ENCODE data around the gene SMDT1.
"Not testable (repeated sequence)": the region's sequence is repeated elsewhere in the genome, so short reads cannot be mapped to it uniquely, and the experiment has no call there.

SMDT1 gene

GRCh38 chr22:42070517-42071422 is 8.7 kb upstream of the SMDT1 start, which contains the start of gene NAGA:
NAGA (minus strand) TSS chr22:42070812; CDS start chr22:42070297, 515 bp downstream.
- peak within 1 kb of the TSS; percentile 71 for H3K4me3 ChIP-seq (replicated peaks; ENCODE audit: low read depth, low read length)
- TF ChIP-seq, protein P1, sequence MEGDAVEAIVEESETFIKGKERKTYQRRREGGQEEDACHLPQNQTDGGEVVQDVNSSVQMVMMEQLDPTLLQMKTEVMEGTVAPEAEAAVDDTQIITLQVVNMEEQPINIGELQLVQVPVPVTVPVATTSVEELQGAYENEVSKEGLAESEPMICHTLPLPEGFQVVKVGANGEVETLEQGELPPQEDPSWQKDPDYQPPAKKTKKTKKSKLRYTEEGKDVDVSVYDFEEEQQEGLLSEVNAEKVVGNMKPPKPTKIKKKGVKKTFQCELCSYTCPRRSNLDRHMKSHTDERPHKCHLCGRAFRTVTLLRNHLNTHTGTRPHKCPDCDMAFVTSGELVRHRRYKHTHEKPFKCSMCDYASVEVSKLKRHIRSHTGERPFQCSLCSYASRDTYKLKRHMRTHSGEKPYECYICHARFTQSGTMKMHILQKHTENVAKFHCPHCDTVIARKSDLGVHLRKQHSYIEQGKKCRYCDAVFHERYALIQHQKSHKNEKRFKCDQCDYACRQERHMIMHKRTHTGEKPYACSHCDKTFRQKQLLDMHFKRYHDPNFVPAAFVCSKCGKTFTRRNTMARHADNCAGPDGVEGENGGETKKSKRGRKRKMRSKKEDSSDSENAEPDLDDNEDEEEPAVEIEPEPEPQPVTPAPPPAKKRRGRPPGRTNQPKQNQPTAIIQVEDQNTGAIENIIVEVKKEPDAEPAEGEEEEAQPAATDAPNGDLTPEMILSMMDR (IDR thresholded peaks at IDR 0.05; ENCODE audit: low read length, missing control alignments): no peak
- DNase-seq (ENCODE audit: low read depth): peak; percentile 95

GRCh38 chr22:42071508-42071907 is 8.0 kb upstream of the SMDT1 start:
- not testable (repeated sequence) for DNase-seq (ENCODE audit: low read depth); H3K4me3 ChIP-seq (replicated peaks; ENCODE audit: low read depth, low read length)

DNA sequence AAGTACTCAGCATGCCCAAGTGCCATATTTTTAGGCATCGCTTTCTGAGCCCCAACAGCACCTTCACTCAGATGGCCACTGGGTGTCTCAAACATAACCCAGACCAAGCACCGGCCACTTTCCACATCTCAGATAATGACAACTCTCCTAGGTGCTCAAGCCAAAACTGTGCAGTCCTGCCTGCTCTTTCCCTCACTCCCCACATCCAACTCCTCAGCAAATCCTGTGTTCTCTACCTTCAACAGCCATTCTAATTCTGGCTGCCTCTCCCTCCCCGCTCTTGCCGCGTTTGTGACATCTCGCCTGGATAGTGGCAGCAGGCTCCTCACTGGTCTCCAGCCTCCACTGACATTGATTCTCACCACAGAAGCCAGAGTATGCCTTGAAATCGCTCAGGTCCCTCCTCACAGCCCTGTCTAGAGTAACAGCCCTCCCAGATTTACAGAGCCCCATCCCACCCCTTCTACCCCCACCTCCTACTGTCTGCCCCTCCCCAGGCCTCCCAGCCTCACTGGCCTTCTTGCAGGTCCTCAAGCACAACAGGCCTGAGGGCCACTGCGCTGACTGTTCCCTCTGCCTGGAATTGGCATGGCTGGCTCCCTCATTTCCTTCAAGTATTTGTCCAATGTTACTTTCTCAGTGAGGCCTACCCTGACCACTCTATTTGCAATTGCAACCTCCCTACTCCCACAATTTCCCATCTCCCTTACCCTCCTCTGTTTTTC is 6.7 kb upstream of the SMDT1 start:
- H3K4me3 ChIP-seq (replicated peaks; ENCODE audit: low read depth, low read length): no peak overlapping the region
- DNase-seq (ENCODE audit: low read depth): no peak
- TF ChIP-seq, protein P1 (IDR thresholded peaks at IDR 0.05; ENCODE audit: low read length, missing control alignments): no peak

DNA sequence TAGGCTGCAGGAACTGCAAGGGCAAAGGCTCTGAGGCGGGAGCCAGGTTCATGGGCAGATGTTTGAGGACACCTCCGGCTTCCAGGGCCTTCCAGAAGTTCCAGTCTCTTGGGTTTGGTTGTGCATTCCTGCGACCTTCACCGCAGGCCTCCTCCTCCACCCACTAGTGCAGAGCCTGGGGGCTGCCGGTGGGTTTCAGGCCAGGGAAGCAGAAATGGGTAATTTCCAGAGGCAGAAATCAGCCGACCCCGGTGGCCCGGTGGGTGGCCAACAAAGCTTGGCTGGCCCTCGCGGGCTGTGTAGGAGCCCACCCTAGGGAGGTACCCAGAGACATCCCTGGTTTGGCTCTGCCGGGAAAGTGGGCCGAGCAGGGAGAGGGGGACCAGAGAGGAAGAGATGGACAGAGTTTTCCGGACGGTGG is 5.9 kb upstream of the SMDT1 start:
- H3K4me3 ChIP-seq (replicated peaks; ENCODE audit: low read depth, low read length): peak overlapping the region; percentile 60
- no peak for DNase-seq (ENCODE audit: low read depth)
- TF ChIP-seq, protein P1 (IDR thresholded peaks at IDR 0.05; ENCODE audit: low read length, missing control alignments): no peak

DNA sequence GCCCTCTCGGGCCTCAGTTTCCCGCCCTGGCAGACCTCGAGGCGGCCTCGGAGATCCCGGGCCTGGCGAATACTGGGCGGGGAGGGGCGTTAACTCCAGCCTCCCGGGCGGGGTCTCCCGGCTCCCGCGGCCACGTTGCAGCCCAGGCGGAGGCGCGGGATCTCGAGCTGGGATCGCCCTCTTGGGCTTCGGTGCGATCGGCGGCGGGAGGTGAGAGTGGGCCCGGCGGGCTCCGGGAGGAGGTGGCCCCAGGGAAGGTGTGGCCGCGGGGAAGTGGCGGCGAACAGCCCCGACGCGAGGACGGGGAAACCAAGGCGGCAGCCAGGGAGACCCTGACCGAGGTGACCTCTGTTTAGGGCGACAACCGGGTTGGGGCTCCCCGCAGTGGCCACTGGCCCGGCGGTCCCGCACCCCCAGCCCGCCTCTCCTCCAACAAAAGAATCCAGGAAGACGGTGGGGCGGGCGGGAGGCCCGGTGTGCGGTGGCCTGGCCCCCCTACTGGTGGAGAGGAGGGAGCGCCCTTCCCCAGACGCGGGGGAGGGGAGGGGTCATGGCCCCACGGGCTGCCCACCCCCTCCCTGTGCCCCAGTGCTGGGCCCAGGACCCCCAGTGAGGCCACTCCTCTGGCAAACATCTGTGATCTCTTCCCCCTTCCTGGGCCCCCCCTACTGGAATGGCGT is 5.2 kb upstream of the SMDT1 start, which contains the start of gene PHETA2:
Gene PHETA2 (plus strand): TSS at position 117 of the 680 bp plus-strand sequence. CDS start 3,046 bp downstream, outside the sequence.
- TF ChIP-seq, protein P1 (IDR thresholded peaks at IDR 0.05; ENCODE audit: low read length, missing control alignments): peak; percentile 25
- H3K4me3 ChIP-seq (replicated peaks; ENCODE audit: low read depth, low read length): peak within 1 kb of the TSS; percentile 60
- DNase-seq (ENCODE audit: low read depth): peak; percentile 37

DNA sequence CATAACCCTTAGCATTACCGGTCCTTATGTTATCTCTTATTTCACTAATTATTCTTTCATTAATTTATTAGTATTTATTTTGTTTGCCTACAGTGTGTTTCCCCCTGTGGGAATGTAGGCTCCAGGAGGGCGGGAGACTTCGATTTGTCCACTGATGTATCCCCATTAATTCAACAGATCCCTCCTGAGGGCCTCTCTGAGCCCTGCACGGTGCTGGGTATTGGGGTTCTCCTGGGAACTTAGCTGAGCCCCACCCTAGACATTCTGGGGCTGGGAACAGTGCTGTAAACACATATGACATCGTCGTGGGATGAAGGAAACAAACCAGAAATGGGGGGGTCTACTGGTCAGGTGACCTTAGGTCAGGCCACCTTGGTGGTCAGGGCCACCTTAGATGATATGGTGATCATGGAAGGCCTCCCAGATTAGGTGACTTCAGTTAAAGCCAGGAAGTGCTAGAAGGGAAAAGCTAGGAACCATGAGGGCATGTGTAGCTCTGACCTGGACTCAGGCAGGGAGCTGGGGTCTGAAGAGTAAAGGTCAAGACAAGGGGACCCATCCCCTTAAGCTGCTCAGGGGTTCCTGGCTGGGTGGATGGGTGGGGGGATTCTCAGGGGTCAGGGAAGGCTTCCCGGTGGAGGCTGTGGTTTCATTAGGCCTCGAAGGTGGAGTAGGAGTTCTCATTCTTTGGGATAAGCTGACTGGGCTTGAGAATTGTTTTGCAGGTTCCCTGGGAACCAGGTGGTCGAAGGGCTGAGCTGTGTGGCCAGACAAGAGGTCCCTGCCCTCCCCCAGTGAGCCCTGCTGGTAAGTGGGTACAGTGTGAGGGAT is 4.4 kb upstream of the SMDT1 start:
- H3K4me3 ChIP-seq (replicated peaks; ENCODE audit: low read depth, low read length): peak overlapping the region; percentile 60
- no peak for DNase-seq (ENCODE audit: low read depth)
- TF ChIP-seq, protein P1 (IDR thresholded peaks at IDR 0.05; ENCODE audit: low read length, missing control alignments): no peak
